HG03139 (cell line): ENCODE results near the gene FAM83F.
"Not testable (repeated sequence)": the region's sequence is repeated elsewhere in the genome, so short reads cannot be mapped to it uniquely, and the experiment has no call there.

ENCODE experiments used
- ATAC-seq: cut with Tn5 transposase; IDR thresholded peaks from one replicate; pipeline ENCODE4 v1.9.1; 2021; ENCODE audit not compliant: unreplicated experiment

Gene FAM83F

DNA sequence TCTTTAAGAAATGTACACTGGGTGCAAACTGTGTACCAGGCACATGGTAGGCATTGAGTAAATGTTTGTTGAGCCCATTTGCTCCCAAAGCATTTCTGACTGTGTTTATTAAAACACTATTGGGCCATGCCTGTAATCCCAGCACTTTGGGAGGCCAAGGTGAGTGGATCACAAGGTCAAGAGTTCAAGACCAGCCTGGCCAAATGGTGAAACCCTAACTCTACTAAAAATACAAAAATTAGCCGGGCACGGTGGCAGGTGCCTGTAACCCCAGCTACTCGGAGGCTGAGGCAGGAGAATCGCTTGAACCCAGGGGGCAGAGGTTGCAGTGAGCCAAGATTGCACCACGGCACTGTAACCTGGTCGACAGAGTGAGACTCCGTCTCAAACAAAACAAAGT lies 1.9 kb upstream of the FAM83F start:
- not testable (repeated sequence) for ATAC-seq

DNA sequence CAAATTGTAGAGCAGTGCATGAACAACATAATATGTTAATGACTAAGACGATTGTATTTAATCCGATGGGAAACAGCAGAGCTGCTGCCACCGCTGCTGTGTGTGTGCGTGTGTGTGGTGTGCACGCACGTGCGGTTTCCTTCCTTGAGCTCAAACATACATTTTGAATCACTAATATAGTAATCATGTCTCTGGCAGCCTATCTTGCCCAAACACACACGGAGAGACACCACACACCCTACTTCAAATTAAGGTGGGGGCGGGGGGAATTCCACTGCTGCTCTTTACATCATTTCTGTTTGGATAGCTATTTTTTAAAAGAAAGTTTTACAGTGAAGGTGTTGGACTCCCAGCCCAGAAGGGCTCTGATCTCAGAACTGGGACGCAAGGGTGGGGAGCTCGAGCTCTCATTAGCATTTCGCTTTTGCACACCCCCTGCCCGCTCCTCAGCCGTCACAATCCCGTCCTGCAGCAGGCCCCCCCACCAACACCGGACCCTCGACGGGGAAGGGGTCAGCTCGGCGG lies 651 bp upstream of the FAM83F start:
- no peak for ATAC-seq

DNA sequence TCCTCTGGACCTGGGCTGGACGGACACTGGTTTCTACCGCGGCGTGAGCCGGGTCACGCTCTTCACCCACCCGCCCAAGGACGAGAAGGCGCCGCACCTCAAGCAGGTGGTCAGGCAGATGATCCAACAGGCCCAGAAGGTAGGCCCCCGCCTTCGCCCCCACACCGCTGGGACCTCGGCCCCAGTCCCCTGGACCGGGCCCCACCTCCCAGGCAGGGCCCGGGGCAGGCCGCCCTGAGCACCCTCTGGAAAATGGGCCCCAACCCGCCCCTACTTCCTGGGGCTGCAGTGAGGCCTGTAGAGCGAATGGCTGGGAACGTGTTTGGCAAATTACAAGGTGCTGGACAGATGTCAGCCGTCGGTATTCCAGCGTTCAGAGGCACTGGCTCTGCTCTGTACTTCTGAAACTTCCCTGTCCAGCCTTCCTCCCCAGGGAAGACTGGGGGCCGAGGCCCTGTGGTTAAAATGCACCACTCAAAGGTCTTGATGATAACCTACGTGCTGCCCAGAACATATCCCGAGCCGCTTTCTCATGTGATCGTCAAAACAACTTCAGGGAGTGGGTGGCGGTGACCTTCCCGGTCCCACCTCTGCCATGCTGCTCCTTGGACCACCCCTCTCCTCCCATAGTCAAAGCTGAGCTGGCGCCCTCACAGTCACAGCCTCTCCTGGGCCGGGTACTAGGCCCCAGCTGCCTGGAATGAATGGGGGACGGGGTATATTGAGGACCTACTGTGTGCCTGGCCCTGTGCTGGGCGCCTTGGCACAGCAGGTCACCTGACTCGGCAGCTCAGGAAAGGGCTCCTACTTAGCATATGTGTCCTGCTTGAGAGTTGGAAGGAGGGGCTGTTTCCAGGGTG lies 869 bp downstream of the FAM83F start:
- ATAC-seq, result no peak

DNA sequence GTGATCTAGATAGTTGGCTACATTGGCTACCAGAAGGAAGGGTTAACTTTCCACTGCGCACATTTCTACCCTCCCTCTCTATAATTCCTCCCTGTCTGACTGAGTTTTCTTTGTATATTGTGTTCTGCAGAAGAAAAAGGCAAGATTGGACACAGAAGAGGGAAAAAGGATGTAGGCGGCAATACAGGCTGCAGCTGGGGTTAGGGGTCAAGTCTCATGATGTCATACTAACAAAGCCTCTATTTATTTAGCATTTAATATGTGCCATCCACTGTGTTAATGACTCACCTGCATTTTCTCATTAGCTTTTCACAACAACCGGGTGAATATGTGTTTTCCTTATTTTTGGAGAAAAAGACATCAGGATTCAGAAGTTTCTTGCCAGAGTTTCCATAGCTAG lies 2.0 kb downstream of the FAM83F start:
- ATAC-seq, result no peak

DNA sequence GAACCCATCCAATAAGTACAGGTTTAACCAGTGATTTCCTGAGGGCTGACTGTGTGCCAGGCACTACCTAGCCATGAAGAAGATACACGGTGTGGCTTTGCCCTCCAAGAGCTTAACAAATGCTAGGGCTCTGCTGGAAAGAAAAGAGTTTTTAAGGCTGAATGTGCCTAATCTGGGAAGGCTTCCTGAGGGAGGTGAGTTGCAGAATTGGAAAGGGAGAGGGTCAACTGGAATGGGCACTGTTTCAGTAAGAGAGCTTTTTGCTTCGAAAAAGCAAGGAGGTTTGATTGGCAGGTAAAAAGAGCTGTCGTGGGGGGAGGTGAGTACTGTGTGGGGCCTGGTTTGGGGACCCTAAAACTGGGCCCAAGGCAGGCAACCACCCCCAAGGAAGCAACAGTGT lies 2.7 kb downstream of the FAM83F start:
- no peak for ATAC-seq

DNA sequence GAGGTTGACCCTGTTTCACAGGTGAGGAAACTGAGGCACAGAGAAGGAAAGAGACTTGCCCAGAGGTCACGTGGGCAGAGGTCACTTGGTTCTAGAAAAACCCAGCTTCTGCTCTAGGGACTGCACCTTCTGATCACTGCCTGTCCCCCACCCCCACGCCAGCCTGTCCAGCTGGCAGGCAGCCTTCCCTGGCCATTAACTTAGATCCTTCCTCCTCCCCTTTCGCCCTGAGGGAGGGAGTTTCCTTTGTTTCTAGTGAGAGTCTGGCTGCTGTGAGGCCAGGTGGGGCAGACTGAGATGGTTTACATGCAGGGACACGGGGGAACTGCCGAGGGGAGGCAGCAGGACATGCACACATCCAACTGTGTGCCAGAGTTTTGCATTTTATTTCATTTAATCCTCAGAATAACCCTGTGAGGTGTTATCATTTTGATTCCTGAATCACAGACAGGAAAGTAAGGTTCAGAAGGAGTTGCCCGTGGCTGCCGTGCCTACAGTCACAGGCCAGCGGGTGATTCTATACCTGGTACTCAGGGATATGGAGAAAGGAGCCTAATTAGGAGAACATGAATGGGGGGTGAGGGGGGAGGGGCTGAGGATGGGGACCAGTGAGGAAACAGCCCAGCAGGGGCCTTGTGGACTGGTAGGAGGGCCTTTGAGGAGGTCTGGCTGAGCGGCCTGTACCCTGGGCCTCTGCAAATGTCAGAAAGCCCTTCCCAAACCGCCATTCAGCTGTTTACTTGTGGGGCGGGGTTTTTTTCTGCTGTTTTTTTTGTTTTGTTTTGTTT lies 3.4 kb downstream of the FAM83F start:
- ATAC-seq, result no peak

DNA sequence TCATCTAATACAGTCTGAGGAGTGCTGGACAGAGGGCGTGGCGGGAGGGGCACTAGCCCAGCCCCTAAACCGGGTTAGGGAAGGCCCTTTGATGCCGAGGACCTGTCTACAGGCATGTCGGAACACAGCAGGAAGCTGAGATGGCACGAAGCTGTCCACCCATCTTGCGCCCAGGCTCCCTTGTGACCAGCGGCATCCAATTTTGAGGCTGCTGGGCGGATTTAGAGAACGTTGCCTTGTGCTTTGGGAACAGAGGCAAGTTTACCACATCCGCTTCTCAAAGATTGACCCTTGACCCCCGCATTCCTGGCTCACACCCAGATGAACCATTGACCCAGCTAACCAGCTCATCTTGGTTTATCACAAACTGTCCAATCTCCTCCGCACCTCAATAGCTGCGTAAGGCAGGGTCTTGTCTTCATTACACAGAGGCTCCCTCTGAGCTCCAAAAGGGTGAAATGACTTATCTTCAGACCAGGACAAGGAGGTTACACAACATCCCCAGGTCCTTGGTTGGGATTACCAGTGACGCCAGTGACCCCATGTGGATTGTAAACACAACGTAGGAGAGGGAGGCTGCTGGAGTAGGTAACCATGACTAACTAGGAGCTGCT lies 4.5 kb downstream of the FAM83F start:
- ATAC-seq, result no peak

DNA sequence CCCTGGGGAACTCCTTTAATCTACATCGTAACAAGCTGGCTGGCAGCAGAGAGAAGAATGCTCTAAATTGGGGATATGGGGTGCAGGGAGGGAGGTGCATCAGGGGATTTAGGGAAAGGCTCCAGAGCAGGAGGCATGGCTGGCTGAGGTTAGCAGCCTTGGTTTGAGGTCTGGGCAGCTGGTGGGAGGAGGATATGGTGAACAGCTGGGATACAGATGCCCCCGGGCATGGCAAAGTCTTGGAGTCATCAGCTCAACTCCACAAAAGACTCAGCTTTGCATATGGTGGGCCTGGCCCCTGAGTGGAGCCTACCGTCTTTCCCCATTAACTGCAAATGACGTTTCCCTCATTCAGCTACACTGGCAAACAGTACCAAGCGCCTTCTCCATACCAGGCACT lies 5.4 kb downstream of the FAM83F start:
- no peak for ATAC-seq

DNA sequence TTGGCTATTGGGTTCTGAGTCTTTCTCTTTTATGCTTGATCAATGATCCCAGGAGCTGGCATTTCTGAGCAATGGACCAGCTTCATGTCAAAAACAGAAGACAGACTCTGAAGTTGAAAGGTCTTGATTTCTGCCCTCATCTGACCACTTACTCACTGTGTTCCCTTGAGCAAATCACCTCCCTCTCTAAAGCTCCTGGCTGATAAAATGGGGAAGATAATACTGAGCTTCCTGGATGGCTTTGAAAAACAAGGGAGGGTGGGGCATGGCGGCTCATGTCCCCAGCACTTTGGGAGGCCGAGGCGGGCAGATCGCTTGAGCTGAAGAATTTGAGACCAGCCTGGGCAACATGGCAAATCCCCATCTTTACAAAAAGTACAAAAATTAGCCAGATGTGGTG lies 6.4 kb downstream of the FAM83F start:
- no peak for ATAC-seq

DNA sequence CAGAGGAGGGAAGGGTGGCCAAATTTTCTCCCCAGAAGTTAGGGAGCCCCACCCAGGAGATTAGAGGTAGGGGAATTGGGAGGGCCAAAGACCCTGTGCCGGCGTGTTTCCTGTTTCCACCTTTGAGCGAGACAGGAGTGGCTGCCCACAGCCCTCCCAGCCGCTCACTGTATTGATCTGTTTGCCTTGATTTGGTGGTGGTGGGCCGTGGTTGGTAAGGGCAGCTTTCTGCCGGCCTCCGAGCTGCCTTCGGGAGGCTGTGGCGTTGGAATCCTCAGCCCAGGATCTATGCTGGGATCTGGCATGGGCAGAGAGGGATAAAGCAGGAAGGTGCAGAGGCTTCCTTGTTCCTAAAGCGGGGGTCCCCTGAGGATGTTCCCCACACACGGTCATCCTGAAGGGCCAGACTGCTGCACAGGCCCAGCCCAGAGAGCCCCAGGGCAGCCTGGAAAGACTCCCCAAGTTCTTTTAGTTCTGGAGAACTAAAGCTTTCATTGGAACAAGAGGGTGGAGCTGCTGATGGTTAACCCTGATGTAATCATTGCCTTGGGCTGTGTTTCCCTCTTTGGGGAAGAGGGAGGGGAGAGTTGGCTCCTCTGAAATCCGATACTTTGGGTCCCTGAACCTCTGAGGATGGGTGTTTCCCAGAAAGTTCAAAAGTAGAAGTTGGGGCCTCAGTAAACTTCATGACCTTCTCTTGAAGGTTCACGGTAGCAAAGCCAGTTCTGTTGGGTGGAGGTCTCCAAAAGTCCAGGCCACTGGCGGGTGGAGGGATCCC lies 7.2 kb downstream of the FAM83F start:
- no peak for ATAC-seq

DNA sequence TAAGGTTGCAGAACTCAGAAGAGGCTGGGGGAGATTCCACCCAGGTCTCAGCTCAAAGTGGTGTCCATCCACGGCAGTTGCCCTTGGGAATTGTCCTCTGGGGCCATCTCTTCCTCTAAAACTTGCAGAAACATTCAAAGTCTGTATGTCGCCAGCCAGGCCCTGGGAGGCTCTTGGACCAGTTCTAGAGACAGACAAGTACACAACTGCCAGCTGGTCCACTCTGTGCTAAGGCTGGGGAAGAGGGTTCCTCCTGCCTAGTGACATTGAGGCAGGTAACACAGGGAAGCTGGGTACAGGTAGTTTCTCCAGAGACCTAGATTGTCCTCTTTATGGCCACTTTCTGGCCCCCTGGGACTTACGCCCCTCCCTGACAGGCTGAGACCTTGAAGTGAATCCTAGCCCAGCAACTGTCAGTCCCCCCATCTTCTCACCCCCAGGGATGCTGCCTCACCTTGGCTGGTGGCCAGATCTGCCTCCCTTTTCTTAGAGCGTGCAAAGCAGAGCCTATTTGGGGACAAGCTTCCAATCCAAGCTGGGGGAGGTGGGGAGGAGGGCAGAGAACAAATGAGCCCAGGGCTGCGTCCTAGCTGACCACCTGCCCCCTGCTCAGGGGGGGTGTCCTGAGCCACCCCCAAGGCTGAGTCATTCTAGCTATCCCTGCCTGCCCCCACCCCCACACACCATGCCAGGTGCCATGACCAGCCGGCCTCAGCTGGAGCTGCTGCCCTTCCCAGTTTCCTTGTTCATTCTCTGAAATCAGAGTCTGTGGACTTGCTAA lies 8.4 kb downstream of the FAM83F start:
- no peak for ATAC-seq

DNA sequence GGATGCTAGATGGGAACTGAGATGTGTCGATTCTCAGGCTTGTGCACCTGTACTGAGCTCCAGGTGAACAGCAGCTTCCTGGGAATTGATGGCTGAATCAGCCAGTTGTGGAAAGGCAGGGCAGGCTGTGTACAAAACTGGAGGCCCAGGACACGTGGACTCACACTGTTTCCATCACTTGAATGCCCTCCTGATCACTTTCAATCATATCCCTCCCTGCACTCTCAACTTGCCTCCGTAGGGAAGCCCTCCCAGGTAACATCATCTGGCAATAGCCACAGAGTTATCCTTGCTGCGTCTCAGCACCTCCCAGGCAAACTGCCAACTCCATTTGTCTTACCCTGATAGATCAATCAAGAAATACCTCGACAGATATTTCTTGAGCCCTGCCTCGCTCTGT lies 10.1 kb downstream of the FAM83F start:
- no peak for ATAC-seq

DNA sequence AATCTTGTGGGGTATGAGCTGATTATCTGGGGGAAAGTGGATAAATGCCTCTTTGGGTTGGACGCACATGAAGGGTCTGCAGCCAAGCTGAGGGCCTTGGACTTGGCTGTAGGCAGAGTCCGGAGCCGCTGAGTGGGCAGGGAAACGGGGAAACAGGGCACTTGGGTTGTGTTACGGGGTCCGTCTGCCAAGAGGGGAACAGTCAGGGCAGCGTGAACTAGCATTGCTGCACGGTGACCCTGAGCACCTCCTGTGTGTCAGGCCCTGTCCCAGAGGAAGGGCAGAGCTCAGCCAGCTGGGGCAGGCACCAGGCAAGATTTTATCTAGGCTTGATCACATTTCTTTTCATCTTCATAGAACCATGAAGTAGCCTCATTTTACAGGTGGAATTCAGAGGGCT lies 11.9 kb downstream of the FAM83F start:
- no peak for ATAC-seq

DNA sequence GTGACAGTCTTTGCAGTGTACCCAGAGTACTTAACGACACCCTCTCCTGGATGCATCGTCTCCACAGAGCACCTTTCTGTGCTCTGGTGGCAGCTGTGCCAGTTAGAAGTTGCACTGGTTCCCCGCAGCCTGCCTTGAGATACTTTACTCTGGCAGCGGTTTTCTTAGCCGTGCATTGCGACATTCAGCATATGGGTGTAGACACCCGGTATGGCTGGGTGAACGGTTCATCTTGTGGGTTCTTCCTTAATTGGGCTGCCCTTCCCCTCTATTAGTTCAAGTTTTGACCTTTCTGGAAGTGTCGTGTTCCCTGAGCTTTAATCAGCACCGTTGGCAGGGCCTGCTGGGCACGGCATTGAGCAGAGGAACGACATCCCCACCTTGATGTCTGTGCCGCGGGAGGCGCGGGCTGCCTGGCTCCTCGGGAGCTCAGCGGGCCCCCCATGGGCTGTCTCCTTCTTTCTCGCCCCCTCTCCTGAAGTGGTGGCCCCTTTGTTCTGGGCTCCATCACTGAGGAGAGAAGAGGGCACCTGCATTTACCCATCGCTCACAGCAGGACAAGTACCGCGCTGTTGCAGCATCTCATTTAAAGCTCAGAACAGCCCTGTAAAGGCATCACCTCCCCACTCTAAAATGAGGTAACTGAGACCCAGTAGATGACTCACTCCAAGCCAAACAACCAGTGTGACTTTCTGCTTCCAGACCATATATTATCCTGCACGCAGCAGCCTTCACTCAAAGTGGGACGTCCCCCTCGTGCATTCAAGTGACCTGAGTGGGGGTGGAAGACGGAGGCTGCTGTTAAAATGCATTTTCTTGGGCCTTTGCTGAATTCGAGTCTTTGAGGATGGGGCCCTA lies 13.3 kb downstream of the FAM83F start:
- no peak for ATAC-seq

DNA sequence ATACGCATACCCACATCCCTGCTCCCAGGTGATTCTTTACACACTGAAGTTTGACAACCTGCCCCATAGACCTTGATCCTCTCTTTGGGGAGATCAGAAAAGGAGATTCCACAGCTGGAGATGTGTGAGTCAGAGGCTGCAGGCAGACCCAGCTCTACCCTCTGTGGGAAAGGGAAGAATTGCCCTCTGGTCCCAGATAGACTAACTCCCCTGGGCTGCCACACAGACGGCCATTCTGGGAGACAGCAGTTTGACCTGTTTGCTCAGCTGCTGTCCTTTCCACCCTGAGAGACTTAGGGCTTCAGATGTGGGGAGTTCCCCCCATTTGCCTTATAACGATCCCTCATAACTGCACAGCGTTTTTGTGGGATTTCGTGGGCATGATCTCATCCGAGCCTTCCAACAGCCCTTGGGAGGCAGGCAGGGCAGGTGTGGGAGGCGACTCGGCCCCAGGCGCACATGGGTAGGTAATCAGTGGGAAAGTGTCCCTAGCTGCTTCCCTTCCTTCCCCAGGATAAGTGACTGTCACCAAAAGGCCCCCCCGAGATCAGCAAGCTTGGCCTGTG lies 14.1 kb downstream of the FAM83F start:
- ATAC-seq, result no peak

DNA sequence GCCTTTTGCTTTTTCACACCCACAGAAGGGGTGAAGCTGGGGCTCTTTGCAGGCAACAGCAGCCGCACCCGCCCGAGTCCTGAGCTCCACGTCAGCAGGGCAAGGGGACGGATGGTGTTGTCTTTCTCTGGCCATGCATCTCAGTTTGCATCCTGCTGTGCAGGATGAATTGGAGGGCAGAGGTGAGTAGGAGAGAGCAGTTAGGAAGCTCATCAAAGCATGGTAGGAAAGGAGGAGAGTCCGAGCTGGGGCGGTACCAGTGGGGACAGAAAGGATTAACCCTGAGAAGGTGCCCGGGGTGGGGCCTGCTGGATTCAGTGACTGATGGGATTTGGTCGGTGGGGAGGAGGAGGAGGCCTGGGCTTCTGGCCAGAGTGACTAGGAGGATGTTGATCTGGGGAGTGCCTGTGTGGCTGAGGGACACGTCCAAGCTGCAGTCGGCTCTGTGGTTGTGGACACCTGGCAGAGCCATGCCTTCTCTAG lies 14.6 kb downstream of the FAM83F start:
- no peak for ATAC-seq

DNA sequence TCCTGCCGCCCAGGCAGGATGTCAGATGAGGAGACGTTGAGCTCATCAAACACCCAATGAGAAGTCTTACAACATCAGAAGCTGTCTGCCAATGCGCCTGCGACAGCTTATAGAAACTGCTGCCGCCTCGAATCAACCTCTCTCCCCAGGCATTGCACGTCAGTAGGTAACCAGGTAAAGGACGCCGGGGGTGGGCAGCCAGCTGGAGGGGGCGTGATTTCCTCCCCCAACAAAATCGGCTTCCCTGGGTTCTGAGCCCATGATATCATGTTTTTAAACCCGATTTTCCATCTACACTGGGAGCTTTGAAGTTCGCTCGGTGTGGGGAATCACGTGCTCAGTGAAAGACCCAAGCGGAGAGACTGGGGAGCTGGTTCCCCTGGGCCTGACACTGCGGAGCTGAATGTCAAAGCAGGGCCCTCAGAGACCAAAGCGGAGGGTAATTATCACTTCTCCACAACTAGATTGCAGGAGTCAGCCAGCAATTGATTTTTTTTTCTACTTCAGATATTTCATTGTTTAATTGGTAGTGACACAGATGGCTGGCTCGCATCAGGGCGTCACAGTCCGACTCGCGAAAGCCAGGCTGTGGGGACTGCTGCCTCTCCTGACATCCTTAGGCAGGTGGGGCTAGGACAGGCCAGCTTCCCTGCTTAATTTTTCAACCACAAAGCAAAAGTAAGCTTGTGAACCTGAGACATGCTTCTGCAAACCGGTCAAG lies 15.4 kb downstream of the FAM83F start:
- ATAC-seq, result no peak

DNA sequence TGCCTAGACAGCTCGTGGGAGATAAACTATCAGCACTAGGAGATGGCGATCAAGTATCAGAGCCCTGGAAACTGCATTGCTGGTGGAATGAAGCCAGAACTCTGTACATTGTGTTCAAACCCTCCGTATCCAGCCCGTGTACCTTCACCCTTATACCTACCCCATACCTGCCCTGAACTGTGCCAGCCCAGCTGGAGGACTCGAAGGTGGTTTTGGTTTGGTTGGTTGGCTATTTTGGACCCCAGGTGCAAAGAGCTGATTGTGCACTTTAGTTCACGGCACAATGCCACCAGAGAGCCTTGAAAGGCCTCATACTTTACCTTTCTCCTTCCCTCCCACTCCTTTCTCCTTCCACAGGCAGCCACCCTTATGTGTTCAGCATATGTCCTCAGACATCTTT lies 16.0 kb downstream of the FAM83F start:
- ATAC-seq, result no peak
